Endothelial cell of umbilical vein (primary cell): ENCODE data around the gene FOXJ2.

Experiments
- EZH2 ChIP-seq: IDR thresholded peaks from 2 replicates; pipeline ENCODE4 v1.6.1; 2012; ENCODE audit warnings: borderline replicate concordance, low read depth, mild to moderate bottlenecking, moderate library complexity, low read length, inconsistent platforms; ENCODE audit not compliant: severe bottlenecking
- GATA2 ChIP-seq: IDR thresholded peaks from 2 replicates; pipeline ENCODE4 v1.7.0; 2011; ENCODE audit warnings: low read depth, mild to moderate bottlenecking, moderate library complexity, mixed read lengths, low read length; ENCODE audit not compliant: insufficient read length, insufficient read depth
- JUN ChIP-seq: IDR thresholded peaks from 2 replicates; pipeline ENCODE4 v1.6.1; 2011; ENCODE audit warnings: borderline replicate concordance, low read depth; ENCODE audit not compliant: insufficient read length, insufficient read depth
- MYC ChIP-seq: IDR thresholded peaks from one replicate; pipeline ENCODE4 v1.6.1; 2011; ENCODE audit warnings: mild to moderate bottlenecking, low read depth, low read length
- POLR2A ChIP-seq: IDR thresholded peaks from 2 replicates; pipeline ENCODE4 v1.6.1; 2012; ENCODE audit warnings: low read depth, mild to moderate bottlenecking, control low read depth, low read length
- POLR2AphosphoS5 ChIP-seq: IDR thresholded peaks from 2 replicates; pipeline ENCODE4 v1.6.1; 2012; ENCODE audit warnings: low read depth, mild to moderate bottlenecking, control low read depth, low read length, moderate library complexity; ENCODE audit not compliant: insufficient read depth
- TF ChIP-seq, protein P1 (sequence below), 2 donors: IDR thresholded peaks; 1 replicate in 1 of 2; 2 replicates in 1 of 2; pipeline ENCODE4 v1.5.1; 2011; ENCODE audit warnings: low read length in 2 of 2, mild to moderate bottlenecking in 2 of 2, moderate library complexity in 2 of 2, control low read depth in 1 of 2, inconsistent platforms in 1 of 2, low read depth in 1 of 2; ENCODE audit not compliant: insufficient read depth in 1 of 2; ENCODE audit errors: extremely low read depth in 1 of 2
- TF ChIP-seq, protein P2 (sequence below): IDR thresholded peaks from 2 replicates; pipeline ENCODE4 v1.6.1; 2011; ENCODE audit not compliant: insufficient read depth, insufficient read length

GRCh38 chr12:8038659-8039114 is 6.2 kb downstream of the FOXJ2 start:
- TF ChIP-seq POLR2A, result no peak
- TF ChIP-seq GATA2, result no peak
- TF ChIP-seq, protein P1, sequence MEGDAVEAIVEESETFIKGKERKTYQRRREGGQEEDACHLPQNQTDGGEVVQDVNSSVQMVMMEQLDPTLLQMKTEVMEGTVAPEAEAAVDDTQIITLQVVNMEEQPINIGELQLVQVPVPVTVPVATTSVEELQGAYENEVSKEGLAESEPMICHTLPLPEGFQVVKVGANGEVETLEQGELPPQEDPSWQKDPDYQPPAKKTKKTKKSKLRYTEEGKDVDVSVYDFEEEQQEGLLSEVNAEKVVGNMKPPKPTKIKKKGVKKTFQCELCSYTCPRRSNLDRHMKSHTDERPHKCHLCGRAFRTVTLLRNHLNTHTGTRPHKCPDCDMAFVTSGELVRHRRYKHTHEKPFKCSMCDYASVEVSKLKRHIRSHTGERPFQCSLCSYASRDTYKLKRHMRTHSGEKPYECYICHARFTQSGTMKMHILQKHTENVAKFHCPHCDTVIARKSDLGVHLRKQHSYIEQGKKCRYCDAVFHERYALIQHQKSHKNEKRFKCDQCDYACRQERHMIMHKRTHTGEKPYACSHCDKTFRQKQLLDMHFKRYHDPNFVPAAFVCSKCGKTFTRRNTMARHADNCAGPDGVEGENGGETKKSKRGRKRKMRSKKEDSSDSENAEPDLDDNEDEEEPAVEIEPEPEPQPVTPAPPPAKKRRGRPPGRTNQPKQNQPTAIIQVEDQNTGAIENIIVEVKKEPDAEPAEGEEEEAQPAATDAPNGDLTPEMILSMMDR (IDR thresholded peaks at IDR 0.05; ENCODE audit: extremely low read depth in 1 of 2, insufficient read depth in 1 of 2, low read depth in 1 of 2, low read length in 2 of 2), result no peak
- no peak for TF ChIP-seq JUN
- TF ChIP-seq EZH2, result no peak
- no peak for TF ChIP-seq POLR2AphosphoS5
- no peak for TF ChIP-seq MYC
- TF ChIP-seq, protein P2, sequence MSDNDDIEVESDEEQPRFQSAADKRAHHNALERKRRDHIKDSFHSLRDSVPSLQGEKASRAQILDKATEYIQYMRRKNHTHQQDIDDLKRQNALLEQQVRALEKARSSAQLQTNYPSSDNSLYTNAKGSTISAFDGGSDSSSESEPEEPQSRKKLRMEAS, result no peak
